Measurements from ENCODE around the gene WRNIP1.

The WRNIP1 gene

GRCh38 chr6:2741756-2742155 is 23.4 kb upstream of the WRNIP1 start:
- DNase-seq = no peak

- DNase-seq = no peak
These were observed 21.6 kb upstream of the WRNIP1 start for GRCh38 chr6:2743280-2744208.

DNA sequence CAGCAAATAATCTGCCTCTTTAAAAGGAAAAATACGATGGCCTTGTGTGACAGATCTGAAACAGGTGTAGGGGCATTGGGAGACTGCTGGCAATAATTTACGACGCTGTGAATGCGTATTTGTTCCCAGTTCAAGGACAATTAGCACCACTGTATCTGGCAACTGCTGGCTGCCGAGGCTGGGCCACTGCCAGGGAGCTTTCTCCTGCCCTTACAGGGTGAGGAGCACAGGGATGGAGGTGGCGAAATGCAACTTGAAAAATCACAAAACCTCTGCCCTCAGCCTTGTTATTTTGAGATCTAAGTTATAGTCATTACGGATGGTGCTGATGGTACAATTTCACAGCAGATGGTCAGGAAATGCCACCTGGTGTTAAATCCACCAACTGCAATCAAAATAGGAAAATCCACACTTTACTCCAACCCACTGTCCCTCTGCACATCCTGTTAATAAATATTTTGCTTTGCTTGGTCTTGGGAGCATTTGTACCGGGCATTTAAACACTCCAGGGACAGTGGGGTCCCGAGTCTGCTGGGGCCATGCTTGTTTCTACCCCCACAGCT is 20.9 kb upstream of the WRNIP1 start:
- DNase-seq = no peak

DNA sequence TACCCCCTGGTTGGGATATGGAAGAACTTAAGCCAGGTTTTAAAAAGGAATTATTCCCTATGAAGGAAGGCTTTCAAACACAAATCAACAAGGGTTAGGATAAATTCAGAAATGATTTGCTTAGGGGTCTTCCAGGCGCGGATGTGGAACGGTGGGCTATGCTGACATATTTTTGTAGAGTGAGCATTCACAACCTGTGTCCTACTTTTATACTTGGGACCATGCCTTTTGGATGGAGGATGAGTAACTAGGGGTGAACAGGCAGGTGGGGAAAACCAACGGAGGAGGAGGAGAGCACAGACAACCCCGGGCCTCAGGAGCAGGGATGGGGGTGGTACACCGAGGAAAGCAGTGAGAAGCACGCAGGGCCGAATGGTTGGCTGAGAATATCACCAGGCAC is 20.4 kb upstream of the WRNIP1 start:
- no peak for DNase-seq

DNA sequence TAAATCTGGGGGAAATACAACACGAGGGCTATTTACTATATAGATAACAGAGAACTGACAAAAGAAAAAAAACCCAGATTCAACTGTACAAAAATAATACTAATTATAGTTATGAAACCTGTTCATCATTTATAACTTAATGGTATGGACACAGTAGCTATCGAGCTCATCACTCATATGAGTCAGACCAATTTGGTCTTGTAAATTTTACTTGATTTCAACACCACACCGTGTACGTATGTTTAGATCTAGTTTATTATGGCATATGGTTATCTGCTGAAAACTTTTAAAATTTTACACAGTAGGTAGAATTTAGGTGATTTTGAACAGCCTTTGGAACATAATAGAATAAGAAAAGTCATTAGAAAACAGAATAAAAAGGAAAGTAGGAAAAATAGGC is 19.9 kb upstream of the WRNIP1 start:
- no peak for DNase-seq

GRCh38 chr6:2746557-2747061 is 18.6 kb upstream of the WRNIP1 start:
- no peak for DNase-seq

DNA sequence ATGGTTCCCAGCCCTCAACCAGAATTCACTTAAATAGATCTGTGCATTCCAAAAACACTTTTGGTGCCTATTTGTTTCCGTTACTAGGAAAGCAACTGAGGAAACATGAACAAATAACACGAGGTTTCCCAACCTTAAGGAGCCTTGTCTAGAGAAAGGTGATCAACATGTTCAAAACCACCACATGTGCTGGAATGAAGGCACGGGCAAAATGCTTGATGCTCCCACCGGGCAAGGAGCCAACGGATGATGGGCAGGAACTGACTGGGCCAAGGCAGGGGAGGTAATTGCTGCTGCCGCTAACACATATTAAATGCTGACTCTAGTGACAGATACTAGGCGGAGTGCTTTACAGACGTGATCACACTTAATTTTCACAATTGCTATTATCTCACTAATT is 17.0 kb upstream of the WRNIP1 start:
- DNase-seq = no peak

- DNase-seq = peak; percentile 75 to 79
These were observed 15.1 kb upstream of the WRNIP1 start for GRCh38 chr6:2749969-2750600.

DNA sequence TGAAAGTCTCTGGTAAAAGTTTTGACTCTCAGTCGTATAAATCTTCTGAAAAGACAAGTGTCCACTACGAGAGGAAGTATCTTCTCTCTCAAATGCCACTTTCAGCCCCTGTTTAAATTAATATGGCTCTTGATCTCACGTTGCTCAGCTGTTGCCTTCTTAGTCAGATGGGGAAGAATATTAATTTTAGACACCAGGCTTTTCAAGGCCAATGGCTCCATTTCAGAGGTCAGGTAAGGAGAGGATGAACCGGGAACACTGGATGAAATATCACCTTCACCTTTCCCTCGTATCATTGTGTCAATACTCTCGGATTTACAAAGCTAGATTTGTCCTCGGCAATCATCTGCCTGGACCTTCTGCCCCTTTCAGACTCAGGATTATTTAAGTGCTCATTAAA is 14.4 kb upstream of the WRNIP1 start, which contains the start of gene MYLK4:
Gene MYLK4, minus strand, starts transcription at position 91 of the 400 bp plus-strand sequence. CDS start 1,628 bp downstream, outside the sequence.
- DNase-seq = no peak

GRCh38 chr6:2751871-2752270 is 13.3 kb upstream of the WRNIP1 start:
- no peak for DNase-seq

DNA sequence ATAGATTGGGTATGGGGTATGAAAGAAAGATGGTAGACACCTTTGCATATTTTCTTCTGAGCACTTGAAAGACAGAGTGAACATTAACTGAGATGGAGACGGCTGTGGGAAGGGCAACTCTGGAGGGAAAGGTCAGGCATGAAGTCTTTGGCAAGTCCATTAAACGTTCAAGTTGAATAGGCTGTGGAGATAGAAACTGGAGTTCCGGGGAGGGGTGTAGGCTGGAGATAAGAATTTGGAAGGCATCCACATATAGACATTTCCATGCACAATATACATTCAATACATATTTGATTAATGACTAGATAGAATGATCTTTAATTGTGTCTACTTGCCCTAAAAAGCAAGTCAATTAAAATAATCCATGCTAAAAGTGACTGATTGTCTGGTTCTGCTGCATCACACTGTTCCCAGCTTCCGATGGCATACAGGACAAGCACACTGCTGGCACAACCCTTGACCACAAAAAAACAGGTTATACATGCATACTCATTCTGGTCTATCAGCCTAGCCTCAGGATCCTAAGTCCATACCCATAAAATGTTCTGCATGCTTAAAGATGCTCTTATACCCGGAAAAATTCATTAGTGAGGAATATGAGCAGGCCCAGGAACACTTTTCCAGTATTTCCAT is 12.6 kb upstream of the WRNIP1 start:
- DNase-seq = no peak

DNA sequence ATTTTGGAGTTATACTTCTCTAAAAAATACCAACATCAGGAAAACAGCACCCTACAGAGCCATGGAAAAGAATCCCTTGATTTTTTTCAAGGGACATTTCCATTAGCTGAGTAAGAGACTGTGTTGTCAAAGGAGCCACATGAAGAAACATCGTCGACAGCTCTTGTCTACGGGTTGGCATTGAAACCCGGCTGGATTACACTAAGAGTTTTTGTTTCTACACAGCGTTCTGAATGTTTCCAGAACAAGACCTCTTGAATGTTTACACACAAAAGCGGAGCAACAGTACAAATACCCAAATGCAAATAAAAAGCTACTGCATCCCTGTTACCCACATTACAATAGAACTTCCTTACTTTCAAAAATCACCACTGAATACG is 12.1 kb upstream of the WRNIP1 start:
- no peak for DNase-seq

GRCh38 chr6:2753743-2754142 is 11.4 kb upstream of the WRNIP1 start:
- DNase-seq = no peak

- DNase-seq = no peak
These were observed 10.8 kb upstream of the WRNIP1 start for GRCh38 chr6:2754393-2754792.

GRCh38 chr6:2754911-2755310 is 10.3 kb upstream of the WRNIP1 start:
- no peak for DNase-seq

DNA sequence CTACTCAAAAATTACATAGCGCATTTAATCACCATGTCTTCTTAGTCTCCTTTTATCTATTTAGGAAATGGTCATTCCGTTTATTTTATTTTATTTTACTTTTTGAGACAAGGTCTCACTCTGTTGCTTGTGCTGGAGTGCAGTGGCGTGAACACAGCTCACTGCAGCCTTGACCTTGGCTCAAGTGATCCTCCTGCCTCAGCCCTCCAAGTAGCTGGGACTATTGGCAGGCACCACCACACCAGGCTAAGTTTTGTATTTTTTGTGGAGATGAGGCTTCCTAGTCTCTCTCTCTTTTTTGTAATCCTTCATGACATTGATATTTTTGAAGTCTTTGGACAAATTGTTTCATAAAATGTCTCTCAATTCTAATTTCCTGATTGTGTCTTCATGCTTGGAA is 9.7 kb upstream of the WRNIP1 start:
- no peak for DNase-seq

- DNase-seq = no peak
These were observed 9.0 kb upstream of the WRNIP1 start for GRCh38 chr6:2756241-2756640.

GRCh38 chr6:2756687-2757224 is 8.4 kb upstream of the WRNIP1 start:
- no peak for DNase-seq

- DNase-seq = no peak
These were observed 6.2 kb upstream of the WRNIP1 start for GRCh38 chr6:2758980-2759379.

- DNase-seq = no peak
These were observed 4.0 kb upstream of the WRNIP1 start for GRCh38 chr6:2760882-2761842.

GRCh38 chr6:2762868-2763267 is 2.3 kb upstream of the WRNIP1 start:
- DNase-seq = peak in 1 of 2 experiments; percentile 22

GRCh38 chr6:2763345-2763841 is 1.8 kb upstream of the WRNIP1 start:
- no peak for DNase-seq

All from activated CD4-positive, alpha-beta T cell treated with anti-CD3 and anti-CD28 coated beads, Interleukin-2, amount 50 U/mL, for 48 hours (primary cell).